Hepatocyte (in vitro differentiated cells): Measurements from ENCODE around the gene OCA2. TPM values are rescaled to one million over a fixed set of nuclear protein-coding genes. Genes with fewer than 3 reads are reported as not detected.

Experiments used
- DNase-seq: peaks from one replicate; pipeline ENCODE4 v3.0.0-alpha.2; 2016; ENCODE audit warnings: low spot score
- H2AFZ ChIP-seq: fragments of 200-600 bp; sonication (generic); 2 replicates; pipeline ENCODE4 v1.6.0; 2016; ENCODE audit warnings: antibody characterized with exemption, mild to moderate bottlenecking
- H3K27ac ChIP-seq: fragments of 200-600 bp; sonication (generic); 2 replicates; pipeline ENCODE4 v1.5.1; 2016; ENCODE audit warnings: mild to moderate bottlenecking
- H3K27me3 ChIP-seq: fragments of 200-600 bp; sonication (generic); 2 replicates; pipeline ENCODE4 v1.6.1; 2016
- H3K36me3 ChIP-seq: fragments of 200-600 bp; sonication (generic); replicated peaks from 2 replicates; pipeline ENCODE4 v1.5.1; 2016; ENCODE audit warnings: low read depth; ENCODE audit not compliant: insufficient read depth
- H3K4me1 ChIP-seq: fragments of 200-600 bp; sonication (generic); 2 replicates; pipeline ENCODE4 v1.5.1; 2016; ENCODE audit warnings: mild to moderate bottlenecking, moderate library complexity; ENCODE audit not compliant: insufficient read depth
- H3K4me2 ChIP-seq: fragments of 200-600 bp; sonication (generic); 2 replicates; pipeline ENCODE4 v1.6.0; 2016
- H3K4me3 ChIP-seq: fragments of 200-600 bp; sonication (generic); 2 replicates; pipeline ENCODE4 v1.5.1; 2016; ENCODE audit warnings: mild to moderate bottlenecking
- H3K79me2 ChIP-seq: fragments of 200-600 bp; sonication (generic); 2 replicates; pipeline ENCODE4 v1.6.0; 2017; ENCODE audit warnings: mild to moderate bottlenecking
- H3K9me2 ChIP-seq: fragments of 200-600 bp; sonication (generic); replicated peaks from 2 replicates; pipeline ENCODE4 v1.6.0; 2017; ENCODE audit warnings: mild to moderate bottlenecking; ENCODE audit not compliant: insufficient read depth
- H3K9me3 ChIP-seq: fragments of 200-600 bp; sonication (generic); 2 replicates; pipeline ENCODE4 v1.5.1; 2016; ENCODE audit warnings: low read depth, mild to moderate bottlenecking
- H4K20me1 ChIP-seq: fragments of 200-600 bp; sonication (generic); 2 replicates; pipeline ENCODE4 v1.6.0; 2016; ENCODE audit warnings: mild to moderate bottlenecking; ENCODE audit not compliant: insufficient read depth, poor library complexity, severe bottlenecking
- EZH2 ChIP-seq: fragments of 200-600 bp; sonication (generic); IDR thresholded peaks from 2 replicates; pipeline ENCODE4 v1.6.1; 2016; ENCODE audit warnings: antibody characterized with exemption, mild to moderate bottlenecking, borderline replicate concordance
- EZH2phosphoT487 ChIP-seq: fragments of 200-600 bp; sonication (generic); IDR thresholded peaks from one replicate; pipeline ENCODE4 v1.6.1; 2018; ENCODE audit warnings: antibody characterized with exemption, mild to moderate bottlenecking, low read depth, moderate library complexity; ENCODE audit not compliant: unreplicated experiment, severe bottlenecking
- WGBS: methylation state at CpG from one replicate; pipeline ENCODE4 v1.1.6; 2016; ENCODE audit warnings: low lambda C conversion rate; ENCODE audit errors: missing lambda C conversion rate; 5-methylcytosine and 5-hydroxymethylcytosine counted together
- polyA plus RNA-seq: library from polyadenylated mRNA; unstranded; fragments of >200 nt; fragmentation: Nextera tagmentation; extraction: Ambion mirVana; gene quantifications from 2 replicates; pipeline ENCODE4 v1.2.1, GENCODE V29; 2016
- total RNA-seq: library from RNA; depleted of rRNA; stranded (reverse); fragments of >200 nt; gene quantifications from 2 replicates; pipeline ENCODE4 v1.2.3, GENCODE V29; 2014
- TF ChIP-seq, protein P1 (sequence below): fragments of 200-600 bp; sonication (generic); IDR thresholded peaks from 2 replicates; pipeline ENCODE4 v1.5.1; 2016; ENCODE audit warnings: antibody characterized with exemption, mild to moderate bottlenecking; ENCODE audit not compliant: poor library complexity

The OCA2 gene
- total and polyA plus RNA-seq, 2 experiments from 2014 or later = 25.1 to 27.7 TPM

DNA sequence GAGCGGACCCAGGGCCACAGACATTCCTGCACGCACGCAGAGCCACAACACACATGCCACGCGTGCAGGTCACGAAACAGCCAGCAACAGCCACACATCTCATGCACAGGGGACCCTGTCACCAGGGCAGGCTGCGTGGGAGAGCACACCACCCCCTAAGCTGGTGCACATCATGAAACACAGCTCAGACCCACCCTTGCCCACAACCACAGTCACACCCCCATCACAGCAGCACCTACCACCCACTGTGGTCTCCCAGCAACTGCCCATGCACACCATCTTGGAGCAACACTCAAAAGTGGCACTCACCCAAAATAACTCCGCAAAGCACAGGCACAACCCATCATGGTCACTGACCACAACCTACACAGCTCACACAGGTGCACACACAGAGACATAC is 75.7 kb downstream of the OCA2 start:
- no peak for TF ChIP-seq EZH2
- TF ChIP-seq EZH2phosphoT487 = no peak
- TF ChIP-seq, protein P1, sequence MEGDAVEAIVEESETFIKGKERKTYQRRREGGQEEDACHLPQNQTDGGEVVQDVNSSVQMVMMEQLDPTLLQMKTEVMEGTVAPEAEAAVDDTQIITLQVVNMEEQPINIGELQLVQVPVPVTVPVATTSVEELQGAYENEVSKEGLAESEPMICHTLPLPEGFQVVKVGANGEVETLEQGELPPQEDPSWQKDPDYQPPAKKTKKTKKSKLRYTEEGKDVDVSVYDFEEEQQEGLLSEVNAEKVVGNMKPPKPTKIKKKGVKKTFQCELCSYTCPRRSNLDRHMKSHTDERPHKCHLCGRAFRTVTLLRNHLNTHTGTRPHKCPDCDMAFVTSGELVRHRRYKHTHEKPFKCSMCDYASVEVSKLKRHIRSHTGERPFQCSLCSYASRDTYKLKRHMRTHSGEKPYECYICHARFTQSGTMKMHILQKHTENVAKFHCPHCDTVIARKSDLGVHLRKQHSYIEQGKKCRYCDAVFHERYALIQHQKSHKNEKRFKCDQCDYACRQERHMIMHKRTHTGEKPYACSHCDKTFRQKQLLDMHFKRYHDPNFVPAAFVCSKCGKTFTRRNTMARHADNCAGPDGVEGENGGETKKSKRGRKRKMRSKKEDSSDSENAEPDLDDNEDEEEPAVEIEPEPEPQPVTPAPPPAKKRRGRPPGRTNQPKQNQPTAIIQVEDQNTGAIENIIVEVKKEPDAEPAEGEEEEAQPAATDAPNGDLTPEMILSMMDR = no peak
- WGBS = 95% methylated on average over 8 of the region's 8 CpGs

DNA sequence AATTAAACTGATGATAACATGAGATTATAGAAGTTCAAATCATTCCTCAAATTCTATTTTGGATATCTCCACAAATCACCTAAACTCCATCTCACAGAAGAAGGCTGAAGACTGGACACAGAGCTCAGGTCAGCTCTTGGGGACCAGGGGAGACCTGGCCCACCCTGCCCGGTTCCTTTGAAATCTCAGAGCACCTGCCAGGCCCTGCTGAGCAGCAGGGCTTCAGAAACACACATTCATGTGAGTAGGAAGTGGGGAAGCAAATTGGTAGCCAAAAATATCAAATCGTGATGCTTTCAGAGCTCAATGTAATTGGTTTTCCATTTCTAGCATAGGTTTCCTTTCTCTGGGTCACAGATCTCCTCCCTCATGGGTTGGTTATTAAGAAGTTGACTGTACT is 76.2 kb downstream of the OCA2 start:
- DNase-seq = no peak
- Histone ChIP-seq H3K9me3 (no peaks in the 10 kb centered on the region), H3K27me3 (no peaks in the 10 kb centered on the region), H3K27ac (no peak overlapping the region), H3K9me2 (no peaks in the 10 kb centered on the region), H3K4me2 (no peak overlapping the region), H3K79me2 (no peaks in the 10 kb centered on the region), H4K20me1 (no peaks in the 10 kb centered on the region), H2AFZ (no peak overlapping the region), H3K36me3 (no peaks in the 10 kb centered on the region), H3K4me3 (no peak overlapping the region), H3K4me1 (peaks cover 4% of the 10 kb centered on the region)
- 87% methylated on average over 2 of the region's 2 CpGs for WGBS
- TF ChIP-seq, protein P1 = no peak
- TF ChIP-seq EZH2phosphoT487 (no peak), EZH2 (no peak)

More for the DNA sequence above, 75.7 kb downstream of the OCA2 start:
- H3K4me2 ChIP-seq = no peak overlapping the region
- H3K27me3 ChIP-seq = no peaks in the 10 kb centered on the region
- no peak overlapping the region for H3K4me3 ChIP-seq
- H3K36me3 ChIP-seq = no peaks in the 10 kb centered on the region
- no peaks in the 10 kb centered on the region for H3K9me3 ChIP-seq
- no peaks in the 10 kb centered on the region for H3K9me2 ChIP-seq
- no peak for DNase-seq
- no peaks in the 10 kb centered on the region for H4K20me1 ChIP-seq
- H3K79me2 ChIP-seq = no peaks in the 10 kb centered on the region
- H3K27ac ChIP-seq = no peak overlapping the region
- H3K4me1 ChIP-seq = peaks cover 4% of the 10 kb centered on the region
- no peak overlapping the region for H2AFZ ChIP-seq

DNA sequence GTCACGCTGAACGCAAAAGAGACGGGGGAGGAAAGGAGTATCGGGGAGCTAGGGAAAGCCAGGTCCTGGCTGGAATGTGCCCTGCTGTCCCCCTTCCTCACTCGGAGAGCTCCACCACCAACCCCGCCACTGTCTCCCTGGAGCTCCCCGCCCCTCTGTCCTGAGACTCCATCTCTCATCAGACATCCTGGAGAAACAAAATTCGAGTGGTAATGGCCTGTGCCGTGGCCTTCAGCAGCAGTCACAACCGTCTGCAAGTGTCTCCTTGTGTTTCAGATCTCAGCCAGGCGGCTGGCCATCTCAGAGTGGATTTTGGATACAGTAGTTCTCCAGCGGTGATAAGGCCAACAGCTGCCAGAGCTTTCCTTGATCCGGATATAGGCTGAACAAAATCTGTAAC is 76.9 kb downstream of the OCA2 start:
- no peak for DNase-seq
- H4K20me1 ChIP-seq = no peaks in the 10 kb centered on the region
- H3K36me3 ChIP-seq = no peaks in the 10 kb centered on the region
- H3K4me1 ChIP-seq = peaks cover 4% of the 10 kb centered on the region
- no peak overlapping the region for H2AFZ ChIP-seq
- no peak overlapping the region for H3K4me2 ChIP-seq
- no peaks in the 10 kb centered on the region for H3K9me2 ChIP-seq
- no peaks in the 10 kb centered on the region for H3K9me3 ChIP-seq
- TF ChIP-seq, protein P1 = no peak
- no peak for TF ChIP-seq EZH2
- TF ChIP-seq EZH2phosphoT487 = no peak
- no peaks in the 10 kb centered on the region for H3K79me2 ChIP-seq
- WGBS = 92% methylated on average over 13 of the region's 13 CpGs
- H3K27me3 ChIP-seq = no peaks in the 10 kb centered on the region
- no peak overlapping the region for H3K27ac ChIP-seq
- H3K4me3 ChIP-seq = no peak overlapping the region
